Measurements from ENCODE around the gene BBOX1. TPM values are rescaled to one million over a fixed set of nuclear protein-coding genes. Genes with fewer than 3 reads are reported as not detected.

The BBOX1 gene
- total RNA-seq, 1 experiment from 2014 or later, result not detected

DNA sequence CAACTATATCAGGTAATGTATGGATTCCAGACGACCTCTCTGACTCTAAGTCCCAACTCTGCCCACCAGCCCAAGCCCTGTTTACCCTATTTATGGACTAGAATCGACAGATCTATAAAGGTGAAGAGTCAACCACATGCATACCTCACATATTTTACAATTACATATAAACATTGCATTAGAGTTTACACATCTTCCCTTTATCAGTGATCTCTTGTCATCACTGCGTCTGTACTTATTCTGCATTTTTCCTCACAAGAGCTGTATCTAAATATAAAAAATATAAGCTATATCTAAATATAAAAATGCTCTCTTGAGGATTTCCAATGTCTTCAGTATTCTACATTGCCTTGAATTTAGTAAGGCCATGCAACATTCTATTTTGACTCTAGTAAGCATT lies 38.2 kb upstream of the BBOX1 start:
- BruUV-seq (replicated peaks), result no TSS peak
- CTCF ChIA-PET, result no interaction called here
- intact Hi-C loops (cut with micrococcal nuclease), result no loop called here

More for the DNA sequence above, 38.2 kb upstream of the BBOX1 start:
- Histone ChIP-seq H2AFZ (ENCODE audit: low read depth, low read length, poor library complexity, severe bottlenecking) (no peak overlapping the region), H4K20me1 (ENCODE audit: insufficient read depth) (no peaks in the 10 kb centered on the region), H3K4me3 (replicated peaks in 1 of 2; ENCODE audit: low read depth in 1 of 2, low read length in 2 of 2) (no peak overlapping the region), H3K36me3 (ENCODE audit: control insufficient read depth in 1 of 2, insufficient read depth in 2 of 2, low read length in 2 of 2) (no peaks in the 10 kb centered on the region), H3K9me3 (ENCODE audit: control insufficient read depth in 1 of 2, insufficient read depth in 1 of 2, low read depth in 1 of 2, low read length in 2 of 2) (no peaks in the 10 kb centered on the region), H3K27me3 (ENCODE audit: insufficient read depth, low read length) (no peaks in the 10 kb centered on the region), H3K4me2 (ENCODE audit: low read length) (no peak overlapping the region), H3K27ac (ENCODE audit: low read depth, low read length) (no peak overlapping the region), H3K9me2 (ENCODE audit: insufficient read depth) (no peaks in the 10 kb centered on the region), H3K79me2 (ENCODE audit: insufficient read depth, low read length) (no peaks in the 10 kb centered on the region), H3K9ac (ENCODE audit: low read length) (no peak overlapping the region), H3K4me1 (ENCODE audit: control insufficient read depth in 1 of 2, insufficient read depth in 2 of 2, low read length in 2 of 2) (no peaks in the 10 kb centered on the region)
- DNase-seq (ENCODE audit: low read depth, low spot score) (no peak), ATAC-seq (no peak)
- ChIA-PET POLR2A (no interaction called here), RAD21 (ENCODE audit: low non-redundant PET in 1 of 2, low total read pairs in 2 of 2, uncharacterized antibody in 2 of 2, unreplicated experiment in 2 of 2) (no interaction called here)
- TF ChIP-seq ZBTB33 (IDR thresholded peaks at IDR 0.05; ENCODE audit: extremely low read depth, insufficient replicate concordance, low read length), result no peak
- no peak for TF ChIP-seq SP1 (IDR thresholded peaks at IDR 0.05; ENCODE audit: low read depth)
- TF ChIP-seq SRF (IDR thresholded peaks at IDR 0.05; ENCODE audit: low read depth), result no peak
- TF ChIP-seq CEBPB (IDR thresholded peaks at IDR 0.05; ENCODE audit: low read depth), result no peak
- no peak for TF ChIP-seq REST (IDR thresholded peaks at IDR 0.05; ENCODE audit: low read depth)
- no peak for TF ChIP-seq EZH2phosphoT487 (IDR thresholded peaks at IDR 0.05; ENCODE audit: borderline replicate concordance)

All from HCT116 (cell line).